Stimulated activated naive CD8-positive, alpha-beta T cell treated with anti-CD3 and anti-CD28 coated beads, Interleukin-15, amount 100 ng/mL, for 72 hours (primary cell): ENCODE results near the gene GNAS.
"Not testable (repeated sequence)": the region's sequence is repeated elsewhere in the genome, so short reads cannot be mapped to it uniquely, and the experiment has no call there.

Experiments used
- ATAC-seq: fragments of 150-1000 bp; cut with Tn5 transposase; 2 replicates; pipeline ENCODE4 v1.10.0; 2021; ENCODE audit warnings: mild to moderate bottlenecking, moderate library complexity
- DNase-seq, 2 donors: peaks; one replicate each; pipeline ENCODE4 v3.0.0; 2021 to 2022
- H3K27ac Mint-ChIP-seq, 2 donors: one replicate each; pipeline ENCODE4 v1.8.0; 2022; ENCODE audit warnings: mild to moderate bottlenecking in 2 of 2, mixed read lengths in 2 of 2, moderate library complexity in 2 of 2
- H3K27me3 Mint-ChIP-seq: one replicate; pipeline ENCODE4 v1.8.0; 2022; ENCODE audit warnings: mixed read lengths
- H3K4me1 Mint-ChIP-seq: one replicate; pipeline ENCODE4 v1.8.0; 2022; ENCODE audit warnings: mild to moderate bottlenecking, mixed read lengths
- H3K4me3 Mint-ChIP-seq, 2 donors: one replicate each; pipeline ENCODE4 v1.8.0; 2022; ENCODE audit warnings: mild to moderate bottlenecking in 2 of 2, mixed read lengths in 2 of 2, moderate library complexity in 1 of 2
- H3K9me3 Mint-ChIP-seq, 2 donors: one replicate each; pipeline ENCODE4 v1.8.0; 2022; ENCODE audit warnings: mixed read lengths in 2 of 2

The GNAS gene

GRCh38 chr20:58822149-58822548 is 30.4 kb upstream of the GNAS start:
- DNase-seq = no peak

GRCh38 chr20:58822748-58823730 is 29.5 kb upstream of the GNAS start:
- H3K9me3 Mint-ChIP-seq = peaks cover 0 to 13% of the 10 kb centered on the region in 2 donors
- H3K4me3 Mint-ChIP-seq = no peak overlapping the region
- no peak for ATAC-seq
- no peak overlapping the region for H3K27ac Mint-ChIP-seq
- peaks cover 16% of the 10 kb centered on the region for H3K4me1 Mint-ChIP-seq
- peaks cover 13% of the 10 kb centered on the region for H3K27me3 Mint-ChIP-seq
- no peak for DNase-seq

More at GRCh38 chr20:58822149-58822548, 30.4 kb upstream of the GNAS start:
- no peak overlapping the region for H3K4me3 Mint-ChIP-seq
- peaks cover 0 to 13% of the 10 kb centered on the region in 2 donors for H3K9me3 Mint-ChIP-seq
- H3K27ac Mint-ChIP-seq = no peak overlapping the region
- H3K27me3 Mint-ChIP-seq = peaks cover 21% of the 10 kb centered on the region
- peaks cover 17% of the 10 kb centered on the region for H3K4me1 Mint-ChIP-seq
- no peak for ATAC-seq

GRCh38 chr20:58824843-58825242 is 27.7 kb upstream of the GNAS start:
- Mint-ChIP-seq H3K27ac (no peak overlapping the region), H3K4me3 (no peak overlapping the region), H3K9me3 (peaks cover 11 to 26% of the 10 kb centered on the region in 2 donors), H3K4me1 (no peaks in the 10 kb centered on the region), H3K27me3 (peaks cover 13% of the 10 kb centered on the region)
- DNase-seq = no peak
- ATAC-seq = no peak

DNA sequence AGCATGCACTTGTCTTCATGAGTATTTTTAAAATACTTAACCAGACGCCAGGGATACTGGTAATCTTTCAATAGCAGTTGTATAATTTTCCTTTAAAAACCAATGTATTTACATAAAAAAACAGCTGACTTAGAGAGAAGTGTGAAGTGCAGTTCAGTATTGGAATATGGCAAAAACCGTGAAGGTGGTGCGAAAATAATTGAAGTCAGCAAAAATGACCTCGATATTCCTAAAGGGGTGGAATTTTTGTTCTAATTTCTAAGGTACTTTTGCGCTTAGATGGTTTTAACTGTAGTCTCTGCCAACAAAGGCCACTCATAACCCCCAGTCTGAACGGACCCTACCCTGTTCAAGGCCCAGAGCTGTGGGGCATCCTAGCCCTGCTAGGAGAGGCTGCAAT is 27.1 kb upstream of the GNAS start:
- H3K4me1 Mint-ChIP-seq = no peaks in the 10 kb centered on the region
- H3K27ac Mint-ChIP-seq = no peak overlapping the region
- no peak for ATAC-seq
- no peak for DNase-seq
- no peak overlapping the region for H3K4me3 Mint-ChIP-seq
- H3K9me3 Mint-ChIP-seq = peaks cover 13 to 30% of the 10 kb centered on the region in 2 donors
- H3K27me3 Mint-ChIP-seq = peaks cover 11% of the 10 kb centered on the region

GRCh38 chr20:58826271-58826670 is 26.2 kb upstream of the GNAS start:
- no peak for DNase-seq
- Mint-ChIP-seq H3K4me1 (no peaks in the 10 kb centered on the region), H3K27me3 (peaks cover 3% of the 10 kb centered on the region), H3K9me3 (peaks cover 16 to 26% of the 10 kb centered on the region in 2 donors), H3K27ac (no peak overlapping the region), H3K4me3 (no peak overlapping the region)
- no peak for ATAC-seq

GRCh38 chr20:58828136-58828535 is 24.4 kb upstream of the GNAS start:
- Mint-ChIP-seq H3K9me3 (peaks cover 16 to 24% of the 10 kb centered on the region in 2 donors), H3K4me3 (no peak overlapping the region), H3K27me3 (peaks cover 4% of the 10 kb centered on the region), H3K27ac (no peak overlapping the region), H3K4me1 (no peaks in the 10 kb centered on the region)
- ATAC-seq (no peak), DNase-seq (no peak)

GRCh38 chr20:58828804-58829203 is 23.7 kb upstream of the GNAS start:
- not testable (repeated sequence) for ATAC-seq, DNase-seq, H3K4me3 Mint-ChIP-seq, H3K4me1 Mint-ChIP-seq
- peaks cover 11% of the 10 kb centered on the region for H3K27me3 Mint-ChIP-seq
- H3K9me3 Mint-ChIP-seq = peaks cover 16 to 24% of the 10 kb centered on the region in 2 donors
- peak overlapping the region in 1 of 2 donors; percentile 67 for H3K27ac Mint-ChIP-seq

GRCh38 chr20:58829531-58829941 is 23.0 kb upstream of the GNAS start:
- no peaks in the 10 kb centered on the region for H3K4me1 Mint-ChIP-seq
- no peak overlapping the region for H3K27ac Mint-ChIP-seq
- DNase-seq (no peak), ATAC-seq (no peak)
- H3K27me3 Mint-ChIP-seq = peaks cover 18% of the 10 kb centered on the region
- no peak overlapping the region for H3K4me3 Mint-ChIP-seq
- H3K9me3 Mint-ChIP-seq = peaks cover 16 to 24% of the 10 kb centered on the region in 2 donors

DNA sequence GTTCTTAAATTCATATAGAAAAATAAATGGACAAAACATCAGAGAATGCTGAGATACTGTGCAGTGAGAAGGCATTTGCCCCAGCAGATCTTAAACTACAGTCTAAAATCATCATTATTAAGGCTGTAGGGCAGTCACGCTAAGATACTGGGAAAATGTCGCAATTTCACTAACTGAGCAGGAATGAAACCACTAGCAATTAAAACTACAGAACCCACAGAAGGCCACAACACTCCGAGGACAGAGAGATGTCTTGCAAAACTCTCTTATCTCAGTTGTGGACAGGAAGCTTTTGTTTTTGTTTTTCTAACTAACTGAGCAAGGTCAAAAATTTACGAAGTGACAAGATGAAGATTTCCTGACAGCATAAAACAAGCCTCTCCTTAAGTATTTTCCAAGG is 20.1 kb upstream of the GNAS start:
- peaks cover 7% of the 10 kb centered on the region for H3K4me1 Mint-ChIP-seq
- peaks cover 16 to 24% of the 10 kb centered on the region in 2 donors for H3K9me3 Mint-ChIP-seq
- no peak for DNase-seq
- ATAC-seq = no peak
- H3K27me3 Mint-ChIP-seq = peaks cover 38% of the 10 kb centered on the region
- H3K4me3 Mint-ChIP-seq = no peak overlapping the region
- H3K27ac Mint-ChIP-seq = no peak overlapping the region

- Mint-ChIP-seq H3K4me1 (peaks cover 7% of the 10 kb centered on the region), H3K9me3 (peaks cover 15 to 20% of the 10 kb centered on the region in 2 donors), H3K27ac (no peak overlapping the region), H3K27me3 (peaks cover 38% of the 10 kb centered on the region), H3K4me3 (no peak overlapping the region)
- DNase-seq = no peak
- no peak for ATAC-seq
Observed at GRCh38 chr20:58833921-58834320, 18.6 kb upstream of the GNAS start.

GRCh38 chr20:58835231-58835630 is 17.3 kb upstream of the GNAS start:
- H3K4me3 Mint-ChIP-seq = no peak overlapping the region
- DNase-seq (no peak), ATAC-seq (no peak)
- peaks cover 5 to 7% of the 10 kb centered on the region in 2 donors for H3K9me3 Mint-ChIP-seq
- no peak overlapping the region for H3K27ac Mint-ChIP-seq
- peaks cover 50% of the 10 kb centered on the region for H3K27me3 Mint-ChIP-seq
- peaks cover 16% of the 10 kb centered on the region for H3K4me1 Mint-ChIP-seq

- no peaks in the 10 kb centered on the region for H3K9me3 Mint-ChIP-seq
- H3K27ac Mint-ChIP-seq = no peak overlapping the region
- H3K4me3 Mint-ChIP-seq = no peak overlapping the region
- no peak for DNase-seq
- peaks cover 65% of the 10 kb centered on the region for H3K27me3 Mint-ChIP-seq
- no peak for ATAC-seq
- H3K4me1 Mint-ChIP-seq = peaks cover 31% of the 10 kb centered on the region
Observed at GRCh38 chr20:58836616-58837204, 15.8 kb upstream of the GNAS start.

- H3K27me3 Mint-ChIP-seq = peaks cover 75% of the 10 kb centered on the region
- no peak for DNase-seq
- H3K9me3 Mint-ChIP-seq = no peaks in the 10 kb centered on the region
- H3K27ac Mint-ChIP-seq = no peak overlapping the region
- peak; percentile 86 for ATAC-seq
- no peak overlapping the region for H3K4me3 Mint-ChIP-seq
- H3K4me1 Mint-ChIP-seq = peaks cover 36% of the 10 kb centered on the region
Observed at GRCh38 chr20:58837717-58838116, 14.8 kb upstream of the GNAS start.

GRCh38 chr20:58838174-58838573 is 14.3 kb upstream of the GNAS start:
- no peak overlapping the region for H3K27ac Mint-ChIP-seq
- no peak overlapping the region for H3K4me3 Mint-ChIP-seq
- peaks cover 75% of the 10 kb centered on the region for H3K27me3 Mint-ChIP-seq
- H3K4me1 Mint-ChIP-seq = peaks cover 36% of the 10 kb centered on the region
- DNase-seq = no peak
- no peak for ATAC-seq
- no peaks in the 10 kb centered on the region for H3K9me3 Mint-ChIP-seq

DNA sequence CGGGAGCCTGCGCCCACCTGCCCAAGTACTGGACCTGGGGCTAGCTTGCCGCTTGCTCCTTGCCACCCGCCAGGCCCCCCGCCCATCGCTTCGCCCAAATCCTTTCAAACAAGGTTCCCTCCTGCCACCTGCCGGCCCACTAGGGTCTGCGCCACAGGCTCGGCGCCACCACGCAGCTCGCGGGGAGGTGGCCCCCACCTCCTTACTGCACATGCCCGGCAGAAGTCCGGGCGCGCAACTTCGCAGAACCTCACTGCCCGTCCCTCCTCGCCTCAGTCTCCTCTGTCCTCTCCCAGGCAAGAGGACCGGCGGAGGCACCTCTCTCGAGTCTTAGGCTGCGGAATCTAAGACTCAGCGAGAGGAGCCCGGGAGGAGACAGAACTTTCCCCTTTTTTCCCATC is 13.0 kb upstream of the GNAS start:
- Mint-ChIP-seq H3K9me3 (no peaks in the 10 kb centered on the region), H3K27me3 (peaks cover 75% of the 10 kb centered on the region), H3K4me1 (peaks cover 36% of the 10 kb centered on the region), H3K27ac (no peak overlapping the region), H3K4me3 (peak overlapping the region; percentile 60 to 74)
- DNase-seq (peak; percentile 33 to 60), ATAC-seq (peak; percentile 77)
